SK-N-SH treated with all-trans-retinoic acid at 6 μM for 48 hours (cell line): ENCODE results near the gene NADSYN1.
"Not testable (repeated sequence)": the region's sequence is repeated elsewhere in the genome, so short reads cannot be mapped to it uniquely, and the experiment has no call there.

Experiments used
- ARNTL ChIP-seq: fragments of 450-650 bp; formaldehyde crosslinking; IDR thresholded peaks from 2 replicates; pipeline ENCODE4 v1.5.0; 2020; ENCODE audit warnings: low read depth, mild to moderate bottlenecking, moderate library complexity, borderline replicate concordance
- BACH2 ChIP-seq: fragments of 250-450 bp; sonication (Bioruptor Pico); IDR thresholded peaks from 2 replicates; pipeline ENCODE4 v1.9.0; 2021; ENCODE audit warnings: mild to moderate bottlenecking, borderline replicate concordance
- ISL1 ChIP-seq: fragments of 250-450 bp; sonication (Bioruptor Pico); IDR thresholded peaks from 2 replicates; pipeline ENCODE4 v2.1.2; 2022; ENCODE audit warnings: mild to moderate bottlenecking, moderate library complexity
- RARB ChIP-seq: fragments of 250-450 bp; sonication (Bioruptor Pico); IDR thresholded peaks from 2 replicates; pipeline ENCODE4 v1.8.0; 2021; ENCODE audit warnings: mild to moderate bottlenecking, moderate library complexity
- TCF4 ChIP-seq: fragments of 250-450 bp; sonication (Bioruptor Pico); IDR thresholded peaks from 2 replicates; pipeline ENCODE4 v1.8.0; 2021; ENCODE audit warnings: mild to moderate bottlenecking, moderate library complexity, borderline replicate concordance
- TOX ChIP-seq: fragments of 250-450 bp; sonication (Bioruptor Pico); IDR thresholded peaks from 2 replicates; pipeline ENCODE4 v1.8.0; 2021; ENCODE audit warnings: mild to moderate bottlenecking, moderate library complexity, borderline replicate concordance
- ZFP3 ChIP-seq: fragments of 250-450 bp; sonication (Bioruptor Pico); IDR thresholded peaks from 2 replicates; pipeline ENCODE4 v1.5.0; 2020; ENCODE audit warnings: mild to moderate bottlenecking, moderate library complexity
- TF ChIP-seq, protein P1 (sequence below): fragments of 250-450 bp; sonication (Bioruptor Pico); IDR thresholded peaks from 2 replicates; pipeline ENCODE4 v1.5.1; 2020; ENCODE audit warnings: low read depth, mild to moderate bottlenecking, moderate library complexity
- TF ChIP-seq, protein P2 (sequence below): fragments of 250-450 bp; sonication (Bioruptor Pico); IDR thresholded peaks from 2 replicates; pipeline ENCODE4 v1.5.0; 2020; ENCODE audit warnings: mild to moderate bottlenecking, moderate library complexity
- TF ChIP-seq, protein P3 (sequence below): fragments of 250-450 bp; sonication (Bioruptor Pico); IDR thresholded peaks from 2 replicates; pipeline ENCODE4 v1.8.0; 2021; ENCODE audit warnings: low read depth, mild to moderate bottlenecking, moderate library complexity, borderline replicate concordance
- TF ChIP-seq, protein P4 (sequence below): fragments of 250-450 bp; sonication (Bioruptor Pico); IDR thresholded peaks from 2 replicates; pipeline ENCODE4 v1.8.0; 2020; ENCODE audit warnings: mild to moderate bottlenecking, moderate library complexity, borderline replicate concordance

DNA sequence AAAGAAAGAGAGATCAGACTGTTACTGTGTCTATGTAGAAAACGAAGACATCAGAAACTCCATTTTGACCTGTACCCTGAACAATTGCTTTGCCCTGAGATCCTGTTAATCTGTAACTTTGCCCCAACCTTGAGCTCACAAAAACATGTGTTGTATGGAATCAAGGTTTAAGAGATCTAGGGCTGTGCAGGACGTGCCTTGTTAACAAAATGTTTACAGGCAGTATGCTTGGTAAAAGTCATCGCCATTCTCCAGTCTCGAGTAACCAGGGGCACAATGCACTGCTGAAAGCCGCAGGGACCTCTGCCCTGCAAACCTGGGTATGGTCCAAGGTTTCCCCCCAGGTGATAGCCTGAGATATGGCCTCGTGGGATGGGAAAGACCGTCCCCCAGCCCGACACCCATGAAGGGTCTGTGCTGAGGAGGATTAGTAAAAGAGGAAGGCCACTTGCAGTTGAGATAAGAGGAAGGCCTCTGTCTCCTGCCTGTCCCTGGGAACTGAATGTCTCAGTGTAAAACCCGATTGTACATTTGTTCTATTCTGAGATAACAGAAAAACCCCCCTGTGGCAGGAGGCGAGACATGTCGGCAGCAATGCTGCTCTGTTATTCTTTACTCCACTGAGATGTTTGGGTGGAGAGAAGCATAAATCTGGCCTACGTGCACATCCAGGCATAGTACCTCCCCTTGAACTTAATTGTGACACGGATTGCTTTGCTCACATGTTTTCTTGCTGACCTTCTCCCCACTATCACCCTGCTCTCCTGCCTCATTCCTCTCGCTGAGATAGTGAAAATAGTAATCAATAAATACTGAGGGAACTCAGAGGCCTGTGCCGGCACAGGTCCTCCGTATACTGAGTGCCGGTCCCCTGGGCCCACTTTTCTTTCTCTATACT lies 82.0 kb downstream of the NADSYN1 start:
- TF ChIP-seq ISL1 (CRISPR knock-in tag); ZFP3 (CRISPR knock-in tag); RARB (CRISPR knock-in tag); BACH2 (CRISPR knock-in tag); ARNTL (CRISPR knock-in tag); TOX; TCF4 (CRISPR knock-in tag): not testable (repeated sequence)
- TF ChIP-seq, protein P1, sequence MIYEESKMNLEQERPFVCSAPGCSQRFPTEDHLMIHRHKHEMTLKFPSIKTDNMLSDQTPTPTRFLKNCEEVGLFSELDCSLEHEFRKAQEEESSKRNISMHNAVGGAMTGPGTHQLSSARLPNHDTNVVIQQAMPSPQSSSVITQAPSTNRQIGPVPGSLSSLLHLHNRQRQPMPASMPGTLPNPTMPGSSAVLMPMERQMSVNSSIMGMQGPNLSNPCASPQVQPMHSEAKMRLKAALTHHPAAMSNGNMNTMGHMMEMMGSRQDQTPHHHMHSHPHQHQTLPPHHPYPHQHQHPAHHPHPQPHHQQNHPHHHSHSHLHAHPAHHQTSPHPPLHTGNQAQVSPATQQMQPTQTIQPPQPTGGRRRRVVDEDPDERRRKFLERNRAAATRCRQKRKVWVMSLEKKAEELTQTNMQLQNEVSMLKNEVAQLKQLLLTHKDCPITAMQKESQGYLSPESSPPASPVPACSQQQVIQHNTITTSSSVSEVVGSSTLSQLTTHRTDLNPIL (CRISPR knock-in tag) = not testable (repeated sequence)
- TF ChIP-seq, protein P2, sequence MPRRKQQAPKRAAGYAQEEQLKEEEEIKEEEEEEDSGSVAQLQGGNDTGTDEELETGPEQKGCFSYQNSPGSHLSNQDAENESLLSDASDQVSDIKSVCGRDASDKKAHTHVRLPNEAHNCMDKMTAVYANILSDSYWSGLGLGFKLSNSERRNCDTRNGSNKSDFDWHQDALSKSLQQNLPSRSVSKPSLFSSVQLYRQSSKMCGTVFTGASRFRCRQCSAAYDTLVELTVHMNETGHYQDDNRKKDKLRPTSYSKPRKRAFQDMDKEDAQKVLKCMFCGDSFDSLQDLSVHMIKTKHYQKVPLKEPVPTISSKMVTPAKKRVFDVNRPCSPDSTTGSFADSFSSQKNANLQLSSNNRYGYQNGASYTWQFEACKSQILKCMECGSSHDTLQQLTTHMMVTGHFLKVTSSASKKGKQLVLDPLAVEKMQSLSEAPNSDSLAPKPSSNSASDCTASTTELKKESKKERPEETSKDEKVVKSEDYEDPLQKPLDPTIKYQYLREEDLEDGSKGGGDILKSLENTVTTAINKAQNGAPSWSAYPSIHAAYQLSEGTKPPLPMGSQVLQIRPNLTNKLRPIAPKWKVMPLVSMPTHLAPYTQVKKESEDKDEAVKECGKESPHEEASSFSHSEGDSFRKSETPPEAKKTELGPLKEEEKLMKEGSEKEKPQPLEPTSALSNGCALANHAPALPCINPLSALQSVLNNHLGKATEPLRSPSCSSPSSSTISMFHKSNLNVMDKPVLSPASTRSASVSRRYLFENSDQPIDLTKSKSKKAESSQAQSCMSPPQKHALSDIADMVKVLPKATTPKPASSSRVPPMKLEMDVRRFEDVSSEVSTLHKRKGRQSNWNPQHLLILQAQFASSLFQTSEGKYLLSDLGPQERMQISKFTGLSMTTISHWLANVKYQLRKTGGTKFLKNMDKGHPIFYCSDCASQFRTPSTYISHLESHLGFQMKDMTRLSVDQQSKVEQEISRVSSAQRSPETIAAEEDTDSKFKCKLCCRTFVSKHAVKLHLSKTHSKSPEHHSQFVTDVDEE (CRISPR knock-in tag) = not testable (repeated sequence)
- TF ChIP-seq, protein P3, sequence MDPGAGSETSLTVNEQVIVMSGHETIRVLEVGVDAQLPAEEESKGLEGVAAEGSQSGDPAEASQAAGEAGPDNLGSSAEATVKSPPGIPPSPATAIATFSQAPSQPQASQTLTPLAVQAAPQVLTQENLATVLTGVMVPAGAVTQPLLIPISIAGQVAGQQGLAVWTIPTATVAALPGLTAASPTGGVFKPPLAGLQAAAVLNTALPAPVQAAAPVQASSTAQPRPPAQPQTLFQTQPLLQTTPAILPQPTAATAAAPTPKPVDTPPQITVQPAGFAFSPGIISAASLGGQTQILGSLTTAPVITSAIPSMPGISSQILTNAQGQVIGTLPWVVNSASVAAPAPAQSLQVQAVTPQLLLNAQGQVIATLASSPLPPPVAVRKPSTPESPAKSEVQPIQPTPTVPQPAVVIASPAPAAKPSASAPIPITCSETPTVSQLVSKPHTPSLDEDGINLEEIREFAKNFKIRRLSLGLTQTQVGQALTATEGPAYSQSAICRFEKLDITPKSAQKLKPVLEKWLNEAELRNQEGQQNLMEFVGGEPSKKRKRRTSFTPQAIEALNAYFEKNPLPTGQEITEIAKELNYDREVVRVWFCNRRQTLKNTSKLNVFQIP (CRISPR knock-in tag) = not testable (repeated sequence)
- TF ChIP-seq, protein P4, sequence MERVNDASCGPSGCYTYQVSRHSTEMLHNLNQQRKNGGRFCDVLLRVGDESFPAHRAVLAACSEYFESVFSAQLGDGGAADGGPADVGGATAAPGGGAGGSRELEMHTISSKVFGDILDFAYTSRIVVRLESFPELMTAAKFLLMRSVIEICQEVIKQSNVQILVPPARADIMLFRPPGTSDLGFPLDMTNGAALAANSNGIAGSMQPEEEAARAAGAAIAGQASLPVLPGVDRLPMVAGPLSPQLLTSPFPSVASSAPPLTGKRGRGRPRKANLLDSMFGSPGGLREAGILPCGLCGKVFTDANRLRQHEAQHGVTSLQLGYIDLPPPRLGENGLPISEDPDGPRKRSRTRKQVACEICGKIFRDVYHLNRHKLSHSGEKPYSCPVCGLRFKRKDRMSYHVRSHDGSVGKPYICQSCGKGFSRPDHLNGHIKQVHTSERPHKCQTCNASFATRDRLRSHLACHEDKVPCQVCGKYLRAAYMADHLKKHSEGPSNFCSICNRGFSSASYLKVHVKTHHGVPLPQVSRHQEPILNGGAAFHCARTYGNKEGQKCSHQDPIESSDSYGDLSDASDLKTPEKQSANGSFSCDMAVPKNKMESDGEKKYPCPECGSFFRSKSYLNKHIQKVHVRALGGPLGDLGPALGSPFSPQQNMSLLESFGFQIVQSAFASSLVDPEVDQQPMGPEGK (CRISPR knock-in tag) = not testable (repeated sequence)
